Upper lobe of left lung (tissue), 6 donors: Measurements from ENCODE around the gene RILPL1. TPM values are rescaled to one million over a fixed set of nuclear protein-coding genes. Genes with fewer than 3 reads are reported as not detected.
A peak's percentile ranks its signal among the peaks of the same experiment; 100 is the strongest.
"Not testable (repeated sequence)": the region's sequence is repeated elsewhere in the genome, so short reads cannot be mapped to it uniquely, and the experiment has no call there.

Source experiments
- ATAC-seq, 2 donors: fragments of 200-7000 bp; cut with Tn5 transposase; one replicate each; pipeline ENCODE4 v1.9.1; 2022; ENCODE audit warnings: mild to moderate bottlenecking in 2 of 2, moderate library complexity in 2 of 2; ENCODE audit not compliant: low FRiP score in 2 of 2
- DNase-seq, 2 donors: peaks; one replicate each; pipeline ENCODE4 v3.0.0-alpha.2; 2019 to 2020
- H3K27ac ChIP-seq, 4 donors: fragments of 200-600 bp; sonication (generic); one replicate each; pipeline ENCODE4 v1.5.1; 2016 to 2019
- H3K27me3 ChIP-seq, 4 donors: fragments of 200-600 bp; sonication (generic); one replicate each; pipeline ENCODE4 v1.5.1; 2017 to 2019
- H3K36me3 ChIP-seq, 4 donors: fragments of 200-600 bp; sonication (generic); one replicate each; pipeline ENCODE4 v1.5.1; 2016 to 2019
- H3K4me1 ChIP-seq, 4 donors: fragments of 200-600 bp; sonication (generic); one replicate each; pipeline ENCODE4 v1.5.1; 2018 to 2019
- H3K4me3 ChIP-seq, 4 donors: fragments of 200-600 bp; sonication (generic); one replicate each; pipeline ENCODE4 v1.5.1; 2017 to 2019; ENCODE audit warnings: mild to moderate bottlenecking in 2 of 4, moderate library complexity in 1 of 4
- H3K9me3 ChIP-seq, 4 donors: fragments of 200-600 bp; sonication (generic); one replicate each; pipeline ENCODE4 v1.5.1; 2018 to 2019
- EP300 ChIP-seq, 4 donors: sonication (generic); formaldehyde crosslinking; IDR thresholded peaks; one replicate each; pipeline ENCODE4 v1.5.1; 2017; ENCODE audit warnings: antibody characterized with exemption in 4 of 4, control low read depth in 2 of 4
- POLR2A ChIP-seq, 4 donors: fragments of 450-650 bp; IDR thresholded peaks; one replicate each; pipeline ENCODE4 v1.5.1; 2016 to 2017; ENCODE audit warnings: antibody characterized with exemption in 4 of 4, mild to moderate bottlenecking in 2 of 4
- POLR2AphosphoS5 ChIP-seq, 2 donors: sonication (generic); formaldehyde crosslinking; IDR thresholded peaks; one replicate each; pipeline ENCODE4 v1.5.1; 2017; ENCODE audit warnings: antibody characterized with exemption in 2 of 2
- WGBS, 2 donors: methylation state at CpG; one replicate each; pipeline ENCODE4 v1.1.5; 2017 to 2018; 5-methylcytosine and 5-hydroxymethylcytosine counted together
- total RNA-seq, 6 donors: library from RNA; depleted of rRNA in 4 of 6; stranded (reverse); fragments of >200 nt in 4 of 6; gene quantifications; one replicate each; pipeline versions ENCODE4 v1.1.0 to v1.2.1, GENCODE V29; 2016 to 2021
- TF ChIP-seq, protein P1 (sequence below), 6 experiments: fragments of 450-650 bp in 4 of 6; fragments of 200-600 bp in 2 of 6; sonication (generic) in 2 of 6; IDR thresholded peaks; one replicate each; pipeline ENCODE4 v1.5.1; 2016 to 2019; ENCODE audit warnings: antibody characterized with exemption in 6 of 6
- donor health status: DM: no; HTN: no; CAD: no; lungs with moderate emphysema.
- donor health status: DM: no; HTN: yes; CAD: no; lungs with severe emphysema.

The RILPL1 gene
- total RNA-seq, 6 donors from 2014 or later: 10.3 to 60.8 (median 18.6) TPM

DNA sequence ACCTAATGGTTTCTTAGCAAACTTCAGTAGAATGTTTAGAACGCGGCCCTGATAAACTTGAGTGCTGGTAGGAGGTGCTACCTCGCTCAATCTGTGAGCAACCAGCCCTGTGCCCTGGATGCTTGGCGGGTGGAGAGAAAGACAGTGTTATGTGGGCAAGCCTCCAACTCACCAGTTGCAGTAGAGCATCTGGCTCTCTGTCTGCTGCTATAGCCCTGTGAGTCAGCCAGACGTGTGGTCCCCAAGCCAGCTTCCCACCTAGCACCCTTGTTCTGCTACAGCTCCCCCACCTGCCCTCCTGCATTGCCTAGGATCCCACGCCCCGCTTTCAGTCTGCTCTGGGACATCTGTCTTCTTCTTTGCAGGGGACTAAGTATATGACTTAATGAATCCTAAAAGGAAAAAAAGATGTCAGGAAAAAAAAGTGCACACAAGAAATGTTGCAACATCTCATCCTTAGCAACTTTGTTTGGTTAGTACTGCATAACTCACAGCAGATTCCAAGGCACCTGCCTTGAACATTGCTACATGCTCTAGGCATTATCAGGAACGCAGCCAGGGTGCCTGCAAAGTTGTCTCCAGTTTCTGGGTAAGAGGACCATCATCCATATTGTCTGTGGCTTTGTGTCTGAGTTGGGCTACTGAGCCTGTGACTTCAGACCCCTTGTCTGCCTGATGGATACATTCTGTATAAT is 62.0 kb downstream of the RILPL1 start:
- peak; percentile 8 to 52 for ATAC-seq
- 71 to 80% methylated on average over 8 of the region's 8 CpGs for WGBS, 2 donors
- peak overlapping the region in 1 of 4 donors; percentile 5 for H3K27ac ChIP-seq

DNA sequence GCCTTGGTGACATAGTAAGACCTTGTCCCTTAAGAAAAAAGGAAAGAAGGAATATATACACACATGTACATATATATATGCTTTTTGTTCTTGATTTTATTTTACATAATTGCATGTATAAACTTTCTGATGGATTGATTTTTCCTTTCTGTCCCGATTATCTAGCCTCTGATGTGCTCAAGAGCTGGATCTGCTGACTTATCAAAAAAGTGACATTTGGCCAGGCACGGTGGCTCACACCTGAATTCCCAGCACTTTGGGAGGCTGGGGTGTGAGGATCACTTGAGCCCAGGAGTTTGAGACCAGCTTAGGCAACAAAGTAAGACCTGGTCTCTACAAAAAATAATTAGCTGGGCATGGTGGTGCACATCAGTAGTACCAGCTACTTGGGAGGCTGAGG is 63.5 kb downstream of the RILPL1 start:
- peaks cover 0 to 44% (median 18%) of the 10 kb centered on the region in 4 donors for H3K36me3 ChIP-seq
- TF ChIP-seq POLR2A (IDR thresholded peaks at IDR 0.05): no peak
- TF ChIP-seq, protein P1, sequence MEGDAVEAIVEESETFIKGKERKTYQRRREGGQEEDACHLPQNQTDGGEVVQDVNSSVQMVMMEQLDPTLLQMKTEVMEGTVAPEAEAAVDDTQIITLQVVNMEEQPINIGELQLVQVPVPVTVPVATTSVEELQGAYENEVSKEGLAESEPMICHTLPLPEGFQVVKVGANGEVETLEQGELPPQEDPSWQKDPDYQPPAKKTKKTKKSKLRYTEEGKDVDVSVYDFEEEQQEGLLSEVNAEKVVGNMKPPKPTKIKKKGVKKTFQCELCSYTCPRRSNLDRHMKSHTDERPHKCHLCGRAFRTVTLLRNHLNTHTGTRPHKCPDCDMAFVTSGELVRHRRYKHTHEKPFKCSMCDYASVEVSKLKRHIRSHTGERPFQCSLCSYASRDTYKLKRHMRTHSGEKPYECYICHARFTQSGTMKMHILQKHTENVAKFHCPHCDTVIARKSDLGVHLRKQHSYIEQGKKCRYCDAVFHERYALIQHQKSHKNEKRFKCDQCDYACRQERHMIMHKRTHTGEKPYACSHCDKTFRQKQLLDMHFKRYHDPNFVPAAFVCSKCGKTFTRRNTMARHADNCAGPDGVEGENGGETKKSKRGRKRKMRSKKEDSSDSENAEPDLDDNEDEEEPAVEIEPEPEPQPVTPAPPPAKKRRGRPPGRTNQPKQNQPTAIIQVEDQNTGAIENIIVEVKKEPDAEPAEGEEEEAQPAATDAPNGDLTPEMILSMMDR (IDR thresholded peaks at IDR 0.05): no peak
- TF ChIP-seq EP300 (IDR thresholded peaks at IDR 0.05): no peak
- no peak for TF ChIP-seq POLR2AphosphoS5 (IDR thresholded peaks at IDR 0.05)
- DNase-seq (no peak), ATAC-seq (no peak)
- no peak overlapping the region for H3K27ac ChIP-seq
- H3K9me3 ChIP-seq: no peaks in the 10 kb centered on the region
- H3K4me3 ChIP-seq: no peak overlapping the region
- H3K4me1 ChIP-seq: peaks cover 0 to 7% (median 5%) of the 10 kb centered on the region in 4 donors
- no peaks in the 10 kb centered on the region for H3K27me3 ChIP-seq
- WGBS, 2 donors: 83 to 95% methylated on average over 2 of the region's 2 CpGs

More for the DNA sequence above, 62.0 kb downstream of the RILPL1 start:
- no peak for DNase-seq
- H3K9me3 ChIP-seq: no peaks in the 10 kb centered on the region
- TF ChIP-seq, protein P1 (IDR thresholded peaks at IDR 0.05): no peak
- TF ChIP-seq POLR2AphosphoS5 (IDR thresholded peaks at IDR 0.05) (no peak), EP300 (IDR thresholded peaks at IDR 0.05) (no peak), POLR2A (IDR thresholded peaks at IDR 0.05) (no peak)
- H3K4me1 ChIP-seq: peaks cover 0 to 7% (median 3%) of the 10 kb centered on the region in 4 donors
- no peak overlapping the region for H3K4me3 ChIP-seq
- H3K27me3 ChIP-seq: no peaks in the 10 kb centered on the region
- peaks cover 0 to 35% (median 13%) of the 10 kb centered on the region in 4 donors for H3K36me3 ChIP-seq

DNA sequence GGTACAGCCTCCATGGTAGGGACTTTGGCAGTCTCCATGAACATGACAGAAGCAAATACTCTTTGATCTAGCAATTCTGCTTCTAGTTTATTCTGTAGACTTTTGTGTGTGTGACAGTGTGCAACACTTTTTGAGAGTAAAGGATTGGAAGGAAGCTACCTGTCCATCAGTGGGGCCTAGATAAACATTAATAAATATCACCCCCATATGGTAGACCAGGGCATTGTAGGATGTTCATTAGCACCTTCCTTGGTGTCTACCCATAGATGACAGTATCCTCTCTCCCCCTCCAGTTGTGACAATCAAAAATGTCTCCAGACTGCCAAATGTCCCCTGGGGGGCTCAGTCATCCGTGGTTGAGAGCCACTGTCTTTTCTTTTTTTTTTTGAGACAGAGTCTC is 64.7 kb downstream of the RILPL1 start:
- Histone ChIP-seq H3K36me3 (peaks cover 0 to 50% (median 18%) of the 10 kb centered on the region in 4 donors), H3K4me1 (peaks cover 0 to 9% (median 5%) of the 10 kb centered on the region in 4 donors), H3K27me3 (no peaks in the 10 kb centered on the region), H3K4me3 (no peak overlapping the region), H3K9me3 (no peaks in the 10 kb centered on the region), H3K27ac (no peak overlapping the region)
- DNase-seq (no peak), ATAC-seq (no peak)
- 17 to 39% methylated on average over 1 of the region's 1 CpG for WGBS, 2 donors
- TF ChIP-seq POLR2AphosphoS5 (IDR thresholded peaks at IDR 0.05): no peak
- TF ChIP-seq, protein P1 (IDR thresholded peaks at IDR 0.05): peak in 1 of 6 experiments; percentile 15

DNA sequence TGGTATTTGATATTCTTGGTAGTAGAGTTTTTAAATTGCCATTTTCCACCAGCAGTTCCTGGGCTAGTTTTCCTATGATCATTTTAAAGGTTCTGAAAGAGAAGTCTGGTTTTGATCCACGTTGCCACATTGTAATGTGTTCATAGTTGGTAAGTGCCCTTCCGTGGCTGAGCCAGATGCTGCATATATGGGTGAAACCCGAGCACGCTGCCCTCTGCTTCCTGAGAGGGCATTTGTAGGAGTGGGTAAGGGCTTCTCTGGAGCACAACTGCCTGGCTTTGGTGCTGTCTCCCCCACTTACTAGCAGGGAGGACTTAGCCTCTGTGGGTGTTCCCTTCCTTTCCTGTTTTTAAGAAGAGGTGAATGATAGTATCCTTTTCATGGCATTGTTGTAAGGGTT is 68.4 kb downstream of the RILPL1 start:
- no peak overlapping the region for H3K4me3 ChIP-seq
- TF ChIP-seq, protein P1 (IDR thresholded peaks at IDR 0.05): no peak
- TF ChIP-seq EP300 (IDR thresholded peaks at IDR 0.05): no peak
- TF ChIP-seq POLR2AphosphoS5 (IDR thresholded peaks at IDR 0.05): no peak
- no peak for TF ChIP-seq POLR2A (IDR thresholded peaks at IDR 0.05)
- peaks cover 0 to 35% (median 8%) of the 10 kb centered on the region in 4 donors for H3K36me3 ChIP-seq

DNA sequence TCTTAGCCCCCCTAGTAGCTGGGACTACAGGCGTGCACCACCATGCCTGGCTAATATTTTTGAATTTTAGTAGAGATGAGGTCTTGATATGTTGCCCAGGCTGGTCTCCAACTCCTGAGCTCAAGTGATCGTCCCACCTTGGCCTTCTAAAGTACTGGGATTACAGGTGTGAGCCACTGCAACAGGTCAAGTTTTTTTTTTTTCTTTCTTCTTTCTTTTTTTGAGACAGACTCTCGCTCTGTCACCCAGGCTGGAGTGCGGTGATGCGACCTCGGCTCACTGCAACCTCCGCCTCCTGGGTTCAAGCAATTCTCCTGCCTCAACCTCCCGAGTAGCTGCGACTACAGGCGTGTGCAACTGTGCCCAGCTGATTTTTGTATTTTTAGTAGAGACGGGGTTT is 70.3 kb downstream of the RILPL1 start:
- not testable (repeated sequence) for H3K27me3 ChIP-seq, H3K27ac ChIP-seq, H3K4me3 ChIP-seq, ATAC-seq, DNase-seq, H3K9me3 ChIP-seq
- 97 to 99% methylated on average over 11 of the region's 11 CpGs for WGBS, 2 donors
- Histone ChIP-seq H3K4me1 (peaks cover 7 to 27% (median 16%) of the 10 kb centered on the region in 4 donors), H3K36me3 (peaks cover 0 to 27% (median 8%) of the 10 kb centered on the region in 4 donors)

More for the DNA sequence above, 68.4 kb downstream of the RILPL1 start:
- Histone ChIP-seq H3K4me1 (peaks cover 0 to 13% (median 4%) of the 10 kb centered on the region in 4 donors), H3K27ac (no peak overlapping the region), H3K9me3 (no peaks in the 10 kb centered on the region), H3K27me3 (no peaks in the 10 kb centered on the region)
- ATAC-seq: no peak
- 63 to 71% methylated on average over 4 of the region's 4 CpGs for WGBS, 2 donors
- DNase-seq: no peak
